AG09319 (cell line): ENCODE results near the gene IFI27L1.

Experiments used
- DNase-seq: peaks from one replicate; pipeline ENCODE4 v3.0.0-alpha.2; 2010; ENCODE audit warnings: low read depth; ENCODE audit errors: extremely low read depth
- CTCF ChIP-seq: IDR thresholded peaks from 2 replicates; pipeline ENCODE4 v1.5.1; 2011; ENCODE audit warnings: low read depth, mild to moderate bottlenecking, inconsistent platforms, low read length, moderate library complexity

IFI27L1 gene

GRCh38 chr14:94126800-94127199 lies 45.7 kb downstream of the IFI27L1 start:
- no peak for DNase-seq
- TF ChIP-seq CTCF, result no peak

- no peak for TF ChIP-seq CTCF
These were observed 46.2 kb downstream of the IFI27L1 start for GRCh38 chr14:94127330-94127729.

GRCh38 chr14:94128216-94128839 lies 47.2 kb downstream of the IFI27L1 start:
- DNase-seq, result no peak
- TF ChIP-seq CTCF, result no peak

More at GRCh38 chr14:94127330-94127729, 46.2 kb downstream of the IFI27L1 start:
- DNase-seq, result no peak

- no peak for DNase-seq
- peak; percentile 19; the same call in 1 of the 2 replicates for TF ChIP-seq CTCF
These were observed 48.1 kb downstream of the IFI27L1 start, which contains the start of gene IFI27L2 for GRCh38 chr14:94129111-94129757. Gene IFI27L2, minus strand, starts transcription at chr14:94129604. Its CDS starts 40 bp downstream, at chr14:94129564.

GRCh38 chr14:94129758-94130414 lies 48.8 kb downstream of the IFI27L1 start:
- no peak for DNase-seq
- no peak for TF ChIP-seq CTCF

- peak; percentile 76 for TF ChIP-seq CTCF
- no peak for DNase-seq
These were observed 51.3 kb downstream of the IFI27L1 start for GRCh38 chr14:94132285-94132887.
